Testis (tissue), 3 donors: ENCODE measurements around the gene MAD2L2. TPM values are rescaled to one million over a fixed set of nuclear protein-coding genes. Genes with fewer than 3 reads are reported as not detected.

Experiments used
- DNase-seq: peaks from one replicate; pipeline ENCODE4 v3.0.0-alpha.2; 2019
- H3K27ac ChIP-seq, 2 donors: fragments of 200-600 bp; sonication (generic); one replicate each; pipeline ENCODE4 v1.5.1; 2019
- H3K27me3 ChIP-seq: fragments of 200-600 bp; sonication (generic); one replicate; pipeline ENCODE4 v1.5.1; 2019
- H3K36me3 ChIP-seq: fragments of 200-600 bp; sonication (generic); one replicate; pipeline ENCODE4 v1.5.1; 2017; ENCODE audit warnings: low read depth; ENCODE audit errors: missing control alignments
- H3K4me1 ChIP-seq: fragments of 200-600 bp; sonication (generic); one replicate; pipeline ENCODE4 v1.5.1; 2019
- H3K4me3 ChIP-seq, 2 donors: fragments of 200-600 bp; sonication (generic); one replicate each; pipeline ENCODE4 v1.5.1; 2017 to 2019
- H3K9me3 ChIP-seq: fragments of 200-600 bp; sonication (generic); one replicate; pipeline ENCODE4 v1.5.1; 2017
- CTCF ChIP-seq, 3 experiments: fragments of 450-650 bp in 2 of 3; fragments of 200-600 bp in 1 of 3; sonication (generic) in 1 of 3; IDR thresholded peaks; one replicate each; pipeline ENCODE4 v1.5.1; 2016 to 2019; ENCODE audit warnings: antibody characterized with exemption in 3 of 3, mild to moderate bottlenecking in 2 of 3, moderate library complexity in 1 of 3
- POLR2A ChIP-seq: fragments of 450-650 bp; IDR thresholded peaks from one replicate; pipeline ENCODE4 v1.6.1; 2017; ENCODE audit warnings: antibody characterized with exemption, mild to moderate bottlenecking, moderate library complexity
- WGBS, 2 donors: methylation state at CpG; one replicate each; pipeline ENCODE4 v1.1.5; 2018; 5-methylcytosine and 5-hydroxymethylcytosine counted together
- intact Hi-C: fragments of 100-400 bp; cut with DNase I; formaldehyde crosslinking; loops from one replicate; pipeline ENCODE4 v1.15.1; 2023; ENCODE audit warnings: low total_unique reads
- polyA plus RNA-seq: library from polyadenylated mRNA; stranded (reverse); fragments of 350-450 nt; fragmentation: Illumina TruSeq; extraction: RNeasy Lipid Tissue Mini Kit (QIAGEN cat#74804); gene quantifications from one replicate; pipeline ENCODE4 v1.2.3, GENCODE V29; 2014; ENCODE audit warnings: low read depth, low replicate concordance; ENCODE audit not compliant: insufficient read depth
- total RNA-seq, 2 donors: library from RNA; depleted of rRNA; stranded (reverse); fragments of >200 nt; gene quantifications; one replicate each; pipeline ENCODE4 v1.2.3, GENCODE V29; 2016

The MAD2L2 gene
- total and polyA plus RNA-seq, 3 donors from 2014 or later: 77.0 to 116 (median 115) TPM

- Histone ChIP-seq H3K36me3 (no peaks in the 10 kb centered on the region), H3K4me3 (no peak overlapping the region), H3K9me3 (no peaks in the 10 kb centered on the region), H3K27me3 (no peaks in the 10 kb centered on the region), H3K27ac (no peak overlapping the region), H3K4me1 (peaks cover 20% of the 10 kb centered on the region)
- TF ChIP-seq POLR2A: no peak
- no peak for TF ChIP-seq CTCF (IDR thresholded peaks at IDR 0.05)
- intact Hi-C loops: no loop called here
- peak; percentile 82 for DNase-seq
- 41 to 58% methylated on average over 4 of the region's 4 CpGs for WGBS, 2 donors
These were observed 39.6 kb upstream of the MAD2L2 start for GRCh38 chr1:11720525-11720924.

- no peaks in the 10 kb centered on the region for H3K27me3 ChIP-seq
- WGBS, 2 donors: 47 to 48% methylated on average over 12 of the region's 12 CpGs
- no peak overlapping the region for H3K27ac ChIP-seq
- intact Hi-C loops: no loop called here
- peaks cover 21% of the 10 kb centered on the region for H3K4me1 ChIP-seq
- no peak for TF ChIP-seq CTCF (IDR thresholded peaks at IDR 0.05)
- TF ChIP-seq POLR2A: no peak
- DNase-seq: no peak
- H3K4me3 ChIP-seq: no peak overlapping the region
- H3K9me3 ChIP-seq: no peaks in the 10 kb centered on the region
- H3K36me3 ChIP-seq: no peaks in the 10 kb centered on the region
These were observed 39.1 kb upstream of the MAD2L2 start for GRCh38 chr1:11720033-11720376.

- Histone ChIP-seq H3K9me3 (no peaks in the 10 kb centered on the region), H3K36me3 (no peaks in the 10 kb centered on the region), H3K27ac (no peak overlapping the region), H3K4me3 (peak overlapping the region; percentile 29 to 30), H3K27me3 (no peaks in the 10 kb centered on the region), H3K4me1 (peaks cover 24% of the 10 kb centered on the region)
- TF ChIP-seq CTCF (IDR thresholded peaks at IDR 0.05) (peak; percentile 79 to 94 (median 91)), POLR2A (no peak)
- 8% methylated on average over 31 to 44 of the region's 44 CpGs for WGBS, 2 donors
- DNase-seq: peak; percentile 93
- intact Hi-C loops: loop anchor here (5.0 kb wide), 1 partner anchor 57 kb away; the partner anchor contains the start of gene FBXO6
These were observed 38.5 kb upstream of the MAD2L2 start for GRCh38 chr1:11719313-11720032.

- H3K4me1 ChIP-seq: peaks cover 9% of the 10 kb centered on the region
These were observed 34.1 kb upstream of the MAD2L2 start for GRCh38 chr1:11714831-11715575.

More at GRCh38 chr1:11714831-11715575, 34.1 kb upstream of the MAD2L2 start:
- no peak for DNase-seq
- no peaks in the 10 kb centered on the region for H3K36me3 ChIP-seq
- no peak for TF ChIP-seq CTCF (IDR thresholded peaks at IDR 0.05)
- WGBS, 2 donors: 56 to 60% methylated on average over 13 to 24 of the region's 24 CpGs
- intact Hi-C loops: loop anchor here (5.0 kb wide), 1 partner anchor 53 kb away; the partner anchor contains the start of gene FBXO6
- no peak overlapping the region for H3K27ac ChIP-seq
- no peaks in the 10 kb centered on the region for H3K27me3 ChIP-seq
- H3K9me3 ChIP-seq: no peaks in the 10 kb centered on the region
- H3K4me3 ChIP-seq: no peak overlapping the region
